ENCODE results near the gene RBM14. TPM values are rescaled to one million over a fixed set of nuclear protein-coding genes. Genes with fewer than 3 reads are reported as not detected.

The RBM14 gene
- total RNA-seq, 1 donor from 2014 or later: 197 TPM

Other genes starting within 250 kb of the RBM14 start
- 18.7 and 19.1 TPM in 2 replicates for gene SLC29A2, start 244.9 kb upstream of the RBM14 start, total RNA-seq
- 0.09 and 0.16 TPM in 2 replicates for gene NPAS4, start 195.6 kb upstream of the RBM14 start, total RNA-seq
- 92.9 and 96.1 TPM in 2 replicates for gene MRPL11, start 177.8 kb upstream of the RBM14 start, total RNA-seq
- 14.6 and 15.7 TPM in 2 replicates for gene PELI3, start 149.7 kb upstream of the RBM14 start, total RNA-seq
- 109 and 119 TPM in 2 replicates for gene DPP3, start 136.2 kb upstream of the RBM14 start, total RNA-seq
- 12.6 and 14.9 TPM in 2 replicates for gene BBS1, start 106.0 kb upstream of the RBM14 start, total RNA-seq
- gene ZDHHC24, start 70.6 kb upstream of the RBM14 start, total RNA-seq: 14.0 and 14.4 TPM in 2 replicates
- 0.07 and 0.14 TPM in 2 replicates for gene ACTN3, start 69.7 kb upstream of the RBM14 start, total RNA-seq
- gene CTSF, start 48.0 kb upstream of the RBM14 start, total RNA-seq: 0.73 and 0.85 TPM in 2 replicates
- gene CCDC87, start 23.6 kb upstream of the RBM14 start, total RNA-seq: 0.09 and 0.14 TPM in 2 replicates
- gene CCS, start 23.4 kb upstream of the RBM14 start, total RNA-seq: 30.4 and 31.1 TPM in 2 replicates
- gene RBM4, start 22.1 kb downstream of the RBM14 start, total RNA-seq: 125 and 129 TPM in 2 replicates
- gene RBM4B, start 61.3 kb downstream of the RBM14 start, total RNA-seq: 16.5 and 18.4 TPM in 2 replicates
- gene SPTBN2, start 112.6 kb downstream of the RBM14 start, total RNA-seq: 0.73 and 0.99 TPM in 2 replicates
- 27.5 and 27.8 TPM in 2 replicates for gene RCE1, start 226.8 kb downstream of the RBM14 start, total RNA-seq
- 48.9 and 50.3 TPM in 2 replicates for gene LRFN4, start 240.4 kb downstream of the RBM14 start, total RNA-seq